A549 (cell line): ENCODE data around the gene ADCY10.

Source experiments
- CTCF ChIP-seq: fragments of >200 bp; sonication (Bioruptor Twin); formaldehyde crosslinking; IDR thresholded peaks from 3 replicates; pipeline ENCODE4 v1.5.1; 2016
- PHF8 ChIP-seq: fragments of 200-600 bp; sonication (generic); IDR thresholded peaks from 2 replicates; pipeline ENCODE4 v1.6.1; 2016; ENCODE audit warnings: low read depth, mild to moderate bottlenecking, antibody characterized with exemption, moderate library complexity, borderline replicate concordance

GRCh38 chr1:167792188-167792565, 121.8 kb downstream of the ADCY10 start:
- TF ChIP-seq CTCF (no peak), PHF8 (no peak)
